IPS DF 4.7 (cell line): ENCODE data around the gene KDR.

Source experiments
- DNase-seq: peaks from one replicate; pipeline ENCODE4 v3.0.0-alpha.2; 2013; ENCODE audit warnings: low spot score; ENCODE audit errors: extremely low read depth

KDR gene

DNA sequence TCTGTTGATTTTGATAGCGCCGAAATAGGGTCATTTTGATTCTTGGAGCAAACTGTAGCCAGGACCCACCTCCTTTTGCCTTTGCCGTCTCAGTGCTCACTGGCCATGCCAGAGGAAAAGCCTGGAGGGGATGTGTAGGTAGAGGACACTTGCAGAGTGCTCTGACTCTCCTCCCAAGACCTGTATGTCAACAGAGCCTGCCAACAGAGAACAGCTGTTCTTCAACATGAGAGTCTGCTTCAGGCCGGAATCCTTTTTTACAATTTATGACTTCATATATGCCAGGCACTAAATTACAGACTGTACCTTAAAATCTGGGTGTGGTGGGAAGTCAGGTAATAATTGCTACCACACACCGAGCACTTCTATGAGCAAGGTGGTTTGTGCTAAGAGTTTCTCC, 94.2 kb downstream of the KDR start:
- DNase-seq, result no peak

DNA sequence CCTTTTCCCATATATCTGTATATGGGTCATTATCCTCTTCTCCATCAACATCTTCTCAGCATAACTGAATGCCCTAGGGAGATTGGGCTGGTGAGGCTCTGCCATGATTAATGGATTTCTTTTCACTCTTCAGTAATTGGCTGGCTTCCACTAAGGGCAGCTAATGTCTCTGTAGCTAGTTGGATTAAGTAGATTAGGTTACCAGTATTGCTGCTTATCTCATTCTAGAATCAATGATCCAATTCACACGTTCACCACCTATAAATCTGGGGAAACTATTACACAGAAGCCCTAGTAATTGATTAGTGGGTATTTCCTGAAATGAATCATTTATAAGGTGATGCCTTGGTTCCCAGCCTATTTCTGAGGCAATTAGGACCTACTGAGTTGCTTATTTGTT, 94.8 kb downstream of the KDR start:
- no peak for DNase-seq

DNA sequence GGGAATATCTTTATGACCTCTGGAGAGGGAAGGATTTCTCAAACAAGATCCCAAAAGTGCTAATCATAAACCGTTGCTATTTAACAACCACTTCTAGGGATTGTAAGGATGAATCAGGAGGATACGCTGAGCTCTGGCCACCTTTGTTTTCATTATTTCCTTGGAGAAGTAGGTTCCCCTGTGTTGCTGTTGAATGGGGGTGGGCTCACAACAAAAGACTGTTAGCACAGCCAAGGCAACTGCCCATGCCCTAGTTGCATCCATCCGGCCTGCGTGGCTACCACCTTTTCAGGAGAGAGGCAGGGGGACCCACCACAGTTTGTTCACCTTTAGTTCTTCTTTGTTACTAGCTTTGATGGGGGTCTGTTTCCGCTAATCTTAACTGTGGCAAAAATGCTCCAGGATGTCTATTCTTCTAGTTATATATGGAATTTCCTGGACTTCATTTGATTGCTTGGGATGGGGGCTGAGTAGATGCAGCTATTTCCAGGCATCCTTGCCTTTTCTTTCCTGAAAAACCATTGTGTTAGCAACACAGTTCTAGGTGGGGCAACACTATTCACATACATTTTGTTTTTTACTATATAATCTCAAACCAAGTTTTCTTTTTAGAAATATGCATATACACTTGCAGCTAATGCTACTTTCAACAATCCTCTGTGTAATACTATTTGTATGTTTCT, 95.4 kb downstream of the KDR start:
- DNase-seq, result no peak

DNA sequence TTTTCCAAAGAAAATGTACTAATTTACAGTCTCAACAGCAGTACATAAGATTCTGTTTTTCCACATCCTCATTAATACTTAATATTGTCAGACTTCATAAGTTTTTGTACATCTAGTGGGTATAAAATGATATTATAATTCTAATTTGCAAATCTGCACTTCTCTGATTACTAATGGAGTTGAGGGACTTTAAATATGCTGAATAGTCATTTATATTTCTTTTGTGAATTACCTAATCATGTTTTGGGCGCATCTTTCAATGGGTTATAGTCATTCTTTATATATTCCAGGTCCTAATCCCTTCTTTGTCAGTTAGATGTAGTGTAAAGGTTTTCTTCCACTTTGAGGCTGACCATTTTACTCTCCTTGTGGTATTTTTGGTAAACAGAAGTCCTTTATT, 96.1 kb downstream of the KDR start:
- DNase-seq, result no peak
